IMR-90 (cell line): ENCODE results near the gene HAND1. TPM values are rescaled to one million over a fixed set of nuclear protein-coding genes. Genes with fewer than 3 reads are reported as not detected.

Experiments used
- ATAC-seq: fragments of 200-7000 bp; cut with Tn5 transposase; 2 replicates; pipeline ENCODE4 v1.9.1; 2020; ENCODE audit warnings: low read depth, mild to moderate bottlenecking, moderate library complexity
- BruUV-seq: library from RNA; stranded (reverse); fragments of 400-500 nt; replicated peaks from 2 replicates; lab custom pipeline; 2021; lab: Mats Ljungman, UMichigan
- CTCF ChIA-PET: fragments of 300-600 bp; formaldehyde crosslinking; extraction: SDS; loops from one replicate; lab custom pipeline; 2021; ENCODE audit warnings: antibody characterized with exemption; lab: Yijun Ruan, JAX
- POLR2A ChIA-PET: fragments of 300-600 bp; sonication (Branson Sonifier 250); formaldehyde crosslinking; loops from one replicate; lab custom pipeline; 2022; ENCODE audit warnings: antibody characterized with exemption; ENCODE audit not compliant: unreplicated experiment; lab: Charles Lee
- DNase-seq: peaks from one replicate; pipeline ENCODE4 v3.0.0; 2013
- H2AFZ ChIP-seq: replicated peaks from 2 replicates; pipeline ENCODE3; 2013; ENCODE audit warnings: low read length, mild to moderate bottlenecking; ENCODE audit not compliant: poor library complexity
- H2AK5ac ChIP-seq: 2 replicates; pipeline ENCODE4 v1.6.1; 2013; ENCODE audit warnings: low read depth, low read length, inconsistent platforms
- H2AK9ac ChIP-seq: replicated peaks from 2 replicates; pipeline ENCODE3; 2013; ENCODE audit warnings: mild to moderate bottlenecking, low read depth, low read length, moderate library complexity; ENCODE audit not compliant: poor library complexity
- H2BK120ac ChIP-seq: 2 replicates; pipeline ENCODE4 v1.6.1; 2013; ENCODE audit warnings: low read depth, low read length, inconsistent platforms
- H2BK15ac ChIP-seq: 3 replicates; pipeline ENCODE4 v1.6.1; 2013; ENCODE audit warnings: low read depth, low read length, inconsistent platforms
- H2BK20ac ChIP-seq: 2 replicates; pipeline ENCODE4 v1.6.1; 2013; ENCODE audit warnings: low read depth, mild to moderate bottlenecking, inconsistent platforms, low read length, moderate library complexity
- H2BK5ac ChIP-seq: 2 replicates; pipeline ENCODE4 v1.6.1; 2013; ENCODE audit warnings: mild to moderate bottlenecking, low read depth, low read length, inconsistent platforms; ENCODE audit not compliant: poor library complexity, severe bottlenecking
- H3K14ac ChIP-seq: replicated peaks from 2 replicates; pipeline ENCODE4 v1.6.1; 2013; ENCODE audit warnings: low read depth, low read length, inconsistent platforms
- H3K18ac ChIP-seq: 2 replicates; pipeline ENCODE4 v1.6.1; 2013; ENCODE audit warnings: low read depth, low read length, control low read depth
- H3K23ac ChIP-seq: 2 replicates; pipeline ENCODE4 v1.6.1; 2013; ENCODE audit warnings: low read depth, low read length, inconsistent platforms
- H3K27ac ChIP-seq: 2 replicates; pipeline ENCODE4 v1.5.1; 2013; ENCODE audit warnings: mild to moderate bottlenecking, control low read depth, low read length; ENCODE audit not compliant: insufficient read depth
- H3K27me3 ChIP-seq: 2 replicates; pipeline ENCODE4 v1.6.1; 2013; ENCODE audit warnings: low read length; ENCODE audit not compliant: control insufficient read depth, insufficient read depth
- H3K36me3 ChIP-seq: 2 replicates; pipeline ENCODE4 v1.6.1; 2013; ENCODE audit warnings: low read length, mixed read lengths; ENCODE audit not compliant: control insufficient read depth, insufficient read depth
- H3K4ac ChIP-seq: 2 replicates; pipeline ENCODE4 v1.6.1; 2013; ENCODE audit warnings: low read depth, low read length, inconsistent platforms
- H3K4me1 ChIP-seq: 2 replicates; pipeline ENCODE4 v1.6.1; 2013; ENCODE audit warnings: low read length, mixed read lengths; ENCODE audit not compliant: control insufficient read depth, insufficient read depth
- H3K4me2 ChIP-seq: 2 replicates; pipeline ENCODE4 v1.6.1; 2013; ENCODE audit warnings: low read depth, mild to moderate bottlenecking, control low read depth, low read length, moderate library complexity
- H3K4me3 ChIP-seq: 2 replicates; pipeline ENCODE4 v1.5.1; 2013; ENCODE audit warnings: low read depth, mild to moderate bottlenecking, control low read depth, low read length, moderate library complexity; ENCODE audit not compliant: insufficient read depth
- H3K56ac ChIP-seq: 2 replicates; pipeline ENCODE4 v1.6.1; 2013; ENCODE audit warnings: low read length, inconsistent platforms; ENCODE audit not compliant: insufficient read depth; ENCODE audit errors: extremely low read depth
- H3K79me1 ChIP-seq, 2 experiments: 2 replicates each; pipeline ENCODE4 v1.6.1; 2013; ENCODE audit warnings: low read length in 2 of 2, inconsistent platforms in 1 of 2, low read depth in 1 of 2
- H3K9ac ChIP-seq: 2 replicates; pipeline ENCODE4 v1.6.1; 2013; ENCODE audit warnings: low read depth, low read length, control low read depth
- H3K9me1 ChIP-seq: 2 replicates; pipeline ENCODE4 v1.6.1; 2013; ENCODE audit warnings: low read length, inconsistent platforms; ENCODE audit not compliant: insufficient read depth
- H3K9me3 ChIP-seq: 2 replicates; pipeline ENCODE4 v1.6.1; 2013; ENCODE audit warnings: low read length; ENCODE audit not compliant: control insufficient read depth, insufficient read depth
- H4K20me1 ChIP-seq: 2 replicates; pipeline ENCODE4 v1.6.1; 2013; ENCODE audit warnings: low read length, inconsistent platforms; ENCODE audit not compliant: insufficient read depth
- H4K5ac ChIP-seq: 2 replicates; pipeline ENCODE4 v1.6.1; 2013; ENCODE audit warnings: mild to moderate bottlenecking, low read depth, low read length, control low read depth
- H4K8ac ChIP-seq, 2 experiments: 2 replicates each; pipeline ENCODE4 v1.6.1; 2013; ENCODE audit warnings: low read depth in 2 of 2, low read length in 2 of 2, control low read depth in 1 of 2, inconsistent platforms in 1 of 2
- H4K91ac ChIP-seq: 2 replicates; pipeline ENCODE4 v1.6.1; 2013; ENCODE audit warnings: low read depth, low read length, inconsistent platforms; ENCODE audit not compliant: insufficient read depth
- BHLHE40 ChIP-seq: fragments of 150-350 bp; IDR thresholded peaks from 2 replicates; pipeline ENCODE4 v1.6.1; 2016; ENCODE audit warnings: mild to moderate bottlenecking, low read depth, low read length
- CTCF ChIP-seq: conservative IDR thresholded peaks from 2 replicates; pipeline ENCODE4 v1.5.1; 2012; ENCODE audit warnings: mild to moderate bottlenecking, low read depth, low read length, improper control_type of control experiment
- MAFK ChIP-seq: IDR thresholded peaks from 2 replicates; pipeline ENCODE4 v1.6.1; 2012; ENCODE audit warnings: low read depth, low read length, improper control_type of control experiment
- NFE2L2 ChIP-seq: fragments of 150-350 bp; IDR thresholded peaks from 2 replicates; pipeline ENCODE4 v1.6.1; 2016; ENCODE audit warnings: low read depth, mild to moderate bottlenecking, low read length
- POLR2A ChIP-seq: IDR thresholded peaks from 2 replicates; pipeline ENCODE4 v1.6.1; 2012; ENCODE audit warnings: mild to moderate bottlenecking, low read depth, low read length
- RAD21 ChIP-seq: IDR thresholded peaks from 2 replicates; pipeline ENCODE4 v1.6.1; 2012; ENCODE audit warnings: low read length, improper control_type of control experiment
- RCOR1 ChIP-seq: IDR thresholded peaks from 2 replicates; pipeline ENCODE4 v1.6.1; 2012; ENCODE audit warnings: mild to moderate bottlenecking, low read length, improper control_type of control experiment; ENCODE audit not compliant: insufficient replicate concordance
- SMC3 ChIP-seq: fragments of 150-350 bp; IDR thresholded peaks from 2 replicates; pipeline ENCODE4 v1.6.1; 2016; ENCODE audit warnings: low read depth, mild to moderate bottlenecking, antibody characterized with exemption, low read length, moderate library complexity
- WGBS, 2 experiments: methylation state at CpG; one replicate each; pipeline versions ENCODE4 v1.1.5 to v1.1.7; 2013; ENCODE audit warnings: missing lambda C conversion rate in 2 of 2; ENCODE audit not compliant: insufficient read length in 1 of 2; ENCODE audit errors: extremely low coverage in 2 of 2; 5-methylcytosine and 5-hydroxymethylcytosine counted together
- dilution Hi-C: fragments of 300-500 bp; cut with HindIII; formaldehyde crosslinking; loops from one replicate; pipeline ENCODE4 v1.14.3; 2018; ENCODE audit warnings: low sequenced_read_pairs; ENCODE audit not compliant: unreplicated experiment
- in situ Hi-C: fragments of 300-500 bp; cut with MboI; formaldehyde crosslinking; loops from 3 replicates; pipeline ENCODE4 v1.14.3; 2019; ENCODE audit warnings: low sequenced_read_pairs, inconsistent platforms, mixed read lengths
- intact Hi-C: fragments of 100-400 bp; cut with micrococcal nuclease; formaldehyde crosslinking; loops from 2 replicates; pipeline ENCODE4 v1.10.0; 2022
- polyA plus RNA-seq, 3 experiments: library from polyadenylated mRNA; depleted of rRNA; stranded (reverse); fragments of >200 nt; gene quantifications; 2 replicates each; pipeline ENCODE4 v1.2.3, GENCODE V29; 2012; ENCODE audit warnings: low replicate concordance in 1 of 3
- total RNA-seq: library from RNA; depleted of rRNA; stranded (reverse); fragments of >200 nt; gene quantifications from 2 replicates; pipeline ENCODE4 v1.2.3, GENCODE V29; 2012
- TF ChIP-seq, protein P1 (sequence below): fragments of 150-350 bp; IDR thresholded peaks from 2 replicates; pipeline ENCODE4 v1.6.1; 2016; ENCODE audit warnings: low read depth, mild to moderate bottlenecking, low read length, moderate library complexity, borderline replicate concordance

HAND1 gene
- total and polyA plus RNA-seq, 2 of the 4 experiments (the other 2 are of a cell fraction), result not detected

DNA sequence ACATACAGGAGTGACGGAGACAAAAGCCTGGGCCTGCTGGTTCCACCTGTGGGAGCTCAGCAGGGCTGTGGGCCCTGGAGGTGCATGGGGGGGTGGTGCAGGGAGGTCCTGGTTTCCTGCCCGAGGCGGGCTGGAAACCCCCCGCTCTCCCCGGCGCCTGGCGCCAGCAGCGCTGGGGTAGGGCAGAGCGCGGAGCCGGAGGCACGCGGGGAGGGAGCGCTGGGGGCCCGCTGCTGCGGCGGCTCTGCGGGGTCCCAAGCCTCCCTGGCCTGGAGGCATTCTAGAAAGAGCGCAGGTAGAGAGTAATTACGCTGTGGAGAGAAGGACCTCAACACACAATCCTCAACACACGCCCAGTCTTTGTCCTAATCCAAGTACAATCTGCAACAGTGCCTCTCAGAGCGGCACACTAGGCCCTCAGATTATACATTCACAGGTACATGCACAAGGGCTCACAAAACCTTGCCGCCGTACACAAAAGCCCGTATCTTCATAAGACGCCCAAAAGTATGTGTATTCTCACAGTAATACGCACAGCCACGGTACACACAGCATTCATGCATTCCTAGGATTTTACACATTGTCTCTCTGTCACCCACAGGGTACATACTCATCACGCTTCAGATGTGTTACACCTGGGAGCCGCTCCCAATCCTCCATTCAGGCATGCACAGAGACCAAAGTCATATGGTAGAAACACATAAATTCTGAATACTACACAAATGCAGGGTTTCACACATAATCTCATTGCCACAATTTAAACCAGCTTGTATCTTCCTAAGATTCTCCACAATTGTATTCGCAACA lies 2.1 kb upstream of the HAND1 start:
- dilution Hi-C loops (no loop called here), in situ Hi-C loops (no loop called here), intact Hi-C loops (no loop called here)
- Histone ChIP-seq H3K27me3 (peaks cover 99% of the 10 kb centered on the region), H3K79me1 (no peaks in the 10 kb centered on the region), H4K8ac (no peak overlapping the region), H3K4me2 (no peak overlapping the region), H2BK5ac (no peak overlapping the region), H3K36me3 (no peaks in the 10 kb centered on the region), H3K4me1 (peaks cover 2% of the 10 kb centered on the region; the same call in 1 of the 2 replicates), H2AFZ (no peak overlapping the region), H2BK20ac (no peak overlapping the region), H2BK15ac (no peak overlapping the region), H3K56ac (no peak overlapping the region), H2AK5ac (no peak overlapping the region), H3K9me3 (peaks cover 8% of the 10 kb centered on the region), H3K4me3 (no peak overlapping the region), H3K9me1 (no peaks in the 10 kb centered on the region), H3K27ac (no peak overlapping the region), H3K23ac (no peak overlapping the region), H3K14ac (no peak overlapping the region), H2BK120ac (no peak overlapping the region), H4K91ac (no peak overlapping the region), H4K20me1 (peaks cover 7% of the 10 kb centered on the region; the same call in 1 of the 2 replicates), H3K4ac (no peak overlapping the region), H3K18ac (no peak overlapping the region), H4K5ac (no peak overlapping the region), H2AK9ac (no peak overlapping the region), H3K9ac (no peak overlapping the region)
- POLR2A ChIA-PET, result interaction anchor here (0.5 kb wide), 1 partner anchor 64 kb away, joined by 3 read pairs; no protein-coding TSS in a partner anchor
- TF ChIP-seq CTCF (no peak), RCOR1 (no peak), RAD21 (no peak), BHLHE40 (no peak), NFE2L2 (no peak), POLR2A (no peak), SMC3 (no peak), MAFK (no peak)
- TF ChIP-seq, protein P1, sequence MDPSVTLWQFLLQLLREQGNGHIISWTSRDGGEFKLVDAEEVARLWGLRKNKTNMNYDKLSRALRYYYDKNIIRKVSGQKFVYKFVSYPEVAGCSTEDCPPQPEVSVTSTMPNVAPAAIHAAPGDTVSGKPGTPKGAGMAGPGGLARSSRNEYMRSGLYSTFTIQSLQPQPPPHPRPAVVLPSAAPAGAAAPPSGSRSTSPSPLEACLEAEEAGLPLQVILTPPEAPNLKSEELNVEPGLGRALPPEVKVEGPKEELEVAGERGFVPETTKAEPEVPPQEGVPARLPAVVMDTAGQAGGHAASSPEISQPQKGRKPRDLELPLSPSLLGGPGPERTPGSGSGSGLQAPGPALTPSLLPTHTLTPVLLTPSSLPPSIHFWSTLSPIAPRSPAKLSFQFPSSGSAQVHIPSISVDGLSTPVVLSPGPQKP, result no peak
- DNase-seq, result no peak
- CTCF ChIA-PET, result no interaction called here
- WGBS, 2 experiments, result 7% methylated on average over 11 of the region's 31 CpGs; no CpG with 5 or more reads in 1 of the 2 experiments
- BruUV-seq, result no TSS peak
- ATAC-seq, result no peak
